ENCODE results near the gene ANO2. TPM values are rescaled to one million over a fixed set of nuclear protein-coding genes. Genes with fewer than 3 reads are reported as not detected.

ANO2 gene
- total RNA-seq, 1 donor from 2014 or later, result not detected

DNA sequence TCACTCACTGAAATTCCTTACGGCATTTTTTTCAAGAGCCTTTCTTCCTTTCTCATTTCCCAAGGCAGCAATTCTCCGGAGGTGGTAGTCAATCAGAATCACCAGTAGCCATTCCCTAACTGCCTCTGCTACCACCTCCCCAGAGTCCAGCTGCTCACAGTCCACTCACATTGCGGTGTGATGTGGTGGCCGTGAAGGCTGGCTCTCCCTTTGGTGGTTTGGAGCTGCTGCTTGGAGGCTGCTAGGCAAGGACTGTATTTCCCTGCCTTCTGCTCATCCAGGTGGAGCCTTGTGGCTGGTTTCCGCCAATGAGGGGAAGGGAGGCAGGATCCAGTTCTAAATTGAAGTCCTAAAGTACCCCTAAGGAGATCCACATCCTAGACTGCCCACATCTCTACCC is 222.0 kb downstream of the ANO2 start:
- no peak for FAIRE-seq
- no peaks in the 10 kb centered on the region for H3K27me3 ChIP-seq (ENCODE audit: control insufficient read depth, insufficient read depth, low read length)
- no peaks in the 10 kb centered on the region for H3K36me3 ChIP-seq (ENCODE audit: control insufficient read depth, insufficient read depth, low read length)
- no peak for DNase-seq (ENCODE audit: low read depth)
- no peak overlapping the region for H3K4me3 ChIP-seq (ENCODE audit: low read depth, low read length)
- TF ChIP-seq, protein P1, sequence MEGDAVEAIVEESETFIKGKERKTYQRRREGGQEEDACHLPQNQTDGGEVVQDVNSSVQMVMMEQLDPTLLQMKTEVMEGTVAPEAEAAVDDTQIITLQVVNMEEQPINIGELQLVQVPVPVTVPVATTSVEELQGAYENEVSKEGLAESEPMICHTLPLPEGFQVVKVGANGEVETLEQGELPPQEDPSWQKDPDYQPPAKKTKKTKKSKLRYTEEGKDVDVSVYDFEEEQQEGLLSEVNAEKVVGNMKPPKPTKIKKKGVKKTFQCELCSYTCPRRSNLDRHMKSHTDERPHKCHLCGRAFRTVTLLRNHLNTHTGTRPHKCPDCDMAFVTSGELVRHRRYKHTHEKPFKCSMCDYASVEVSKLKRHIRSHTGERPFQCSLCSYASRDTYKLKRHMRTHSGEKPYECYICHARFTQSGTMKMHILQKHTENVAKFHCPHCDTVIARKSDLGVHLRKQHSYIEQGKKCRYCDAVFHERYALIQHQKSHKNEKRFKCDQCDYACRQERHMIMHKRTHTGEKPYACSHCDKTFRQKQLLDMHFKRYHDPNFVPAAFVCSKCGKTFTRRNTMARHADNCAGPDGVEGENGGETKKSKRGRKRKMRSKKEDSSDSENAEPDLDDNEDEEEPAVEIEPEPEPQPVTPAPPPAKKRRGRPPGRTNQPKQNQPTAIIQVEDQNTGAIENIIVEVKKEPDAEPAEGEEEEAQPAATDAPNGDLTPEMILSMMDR (IDR thresholded peaks at IDR 0.05; ENCODE audit: insufficient read depth, low read length, severe bottlenecking), result no peak

DNA sequence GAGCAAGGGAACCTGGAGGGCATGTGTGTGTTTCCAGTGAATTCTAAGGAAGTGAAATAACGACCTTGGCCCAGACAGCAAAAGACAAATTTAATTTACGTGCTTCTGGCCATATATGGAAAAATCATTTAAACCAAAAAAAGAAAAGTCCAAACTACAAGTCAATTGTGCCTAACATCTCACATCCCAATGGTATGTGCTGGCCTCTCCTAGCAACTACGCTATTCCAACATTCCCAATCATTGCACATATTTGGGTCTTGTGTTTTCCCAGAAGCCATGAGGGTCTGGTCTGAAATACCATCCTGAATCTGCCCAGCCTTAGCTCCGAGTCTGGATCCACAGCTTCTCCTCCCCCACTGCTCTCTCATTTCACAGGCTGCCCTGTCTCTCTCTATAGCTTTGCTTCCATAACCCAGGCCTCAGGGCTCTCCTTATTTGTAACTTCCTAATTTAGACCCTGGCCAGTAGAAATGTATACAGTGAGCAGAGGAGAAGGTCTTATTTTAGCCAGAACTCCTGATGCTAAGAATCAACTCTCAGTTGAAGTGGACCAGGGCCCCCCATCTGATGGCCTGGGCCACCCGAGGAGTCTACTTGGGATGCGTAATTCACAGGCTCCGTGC is 224.6 kb downstream of the ANO2 start:
- H3K36me3 ChIP-seq (ENCODE audit: control insufficient read depth, insufficient read depth, low read length), result no peaks in the 10 kb centered on the region
- TF ChIP-seq, protein P1 (IDR thresholded peaks at IDR 0.05; ENCODE audit: insufficient read depth, low read length, severe bottlenecking), result no peak
- H3K4me3 ChIP-seq (ENCODE audit: low read depth, low read length), result no peak overlapping the region
- DNase-seq (ENCODE audit: low read depth) (no peak), FAIRE-seq (no peak)
- H3K27me3 ChIP-seq (ENCODE audit: control insufficient read depth, insufficient read depth, low read length), result no peaks in the 10 kb centered on the region

DNA sequence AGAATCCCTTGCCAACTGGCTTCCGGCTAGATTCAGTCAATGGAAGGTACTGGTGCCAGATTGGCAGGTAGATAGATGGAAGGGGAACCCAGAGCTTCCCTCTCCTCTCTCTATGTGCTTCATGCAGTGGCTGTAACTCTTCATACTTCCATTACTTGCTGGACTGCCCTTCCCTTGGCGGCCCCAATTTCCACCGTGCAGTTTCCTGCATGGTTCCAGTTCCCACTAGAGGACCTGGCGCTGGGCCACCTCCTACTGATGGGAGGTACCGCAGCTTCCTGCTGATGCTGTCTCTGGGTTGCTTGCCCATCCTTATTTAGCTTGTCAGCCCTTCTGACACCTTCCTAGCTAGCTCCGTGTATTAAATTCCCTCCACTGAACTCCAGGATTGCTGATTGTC is 226.4 kb downstream of the ANO2 start:
- no peaks in the 10 kb centered on the region for H3K27me3 ChIP-seq (ENCODE audit: control insufficient read depth, insufficient read depth, low read length)

DNA sequence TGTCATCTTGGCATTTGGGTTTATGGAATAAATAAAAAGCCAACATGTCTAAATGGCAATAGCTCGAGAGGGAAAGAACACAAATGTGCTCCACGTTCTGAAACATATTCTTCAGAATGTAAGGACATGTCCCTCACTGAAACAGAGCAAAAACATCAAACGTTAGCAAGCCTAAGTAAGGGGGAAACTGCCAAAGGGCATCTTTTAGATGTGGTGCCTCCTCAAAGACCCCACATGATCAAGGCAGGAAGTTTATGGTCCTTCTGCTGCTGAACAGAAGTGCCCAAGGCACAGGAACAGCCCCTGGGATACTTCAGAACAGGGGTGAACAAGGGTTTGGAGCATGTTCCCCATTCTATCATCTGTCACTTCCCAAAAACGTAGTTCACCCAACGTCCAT is 227.0 kb downstream of the ANO2 start:
- no peaks in the 10 kb centered on the region for H3K27me3 ChIP-seq (ENCODE audit: control insufficient read depth, insufficient read depth, low read length)
- TF ChIP-seq, protein P1 (IDR thresholded peaks at IDR 0.05; ENCODE audit: insufficient read depth, low read length, severe bottlenecking), result no peak
- no peak for DNase-seq (ENCODE audit: low read depth)
- no peaks in the 10 kb centered on the region for H3K36me3 ChIP-seq (ENCODE audit: control insufficient read depth, insufficient read depth, low read length)
- H3K4me3 ChIP-seq (ENCODE audit: low read depth, low read length), result no peak overlapping the region
- no peak for FAIRE-seq

More for the DNA sequence above, 226.4 kb downstream of the ANO2 start:
- DNase-seq (ENCODE audit: low read depth), result no peak
- TF ChIP-seq, protein P1 (IDR thresholded peaks at IDR 0.05; ENCODE audit: insufficient read depth, low read length, severe bottlenecking), result no peak
- no peaks in the 10 kb centered on the region for H3K36me3 ChIP-seq (ENCODE audit: control insufficient read depth, insufficient read depth, low read length)
- FAIRE-seq, result no peak
- no peak overlapping the region for H3K4me3 ChIP-seq (ENCODE audit: low read depth, low read length)

DNA sequence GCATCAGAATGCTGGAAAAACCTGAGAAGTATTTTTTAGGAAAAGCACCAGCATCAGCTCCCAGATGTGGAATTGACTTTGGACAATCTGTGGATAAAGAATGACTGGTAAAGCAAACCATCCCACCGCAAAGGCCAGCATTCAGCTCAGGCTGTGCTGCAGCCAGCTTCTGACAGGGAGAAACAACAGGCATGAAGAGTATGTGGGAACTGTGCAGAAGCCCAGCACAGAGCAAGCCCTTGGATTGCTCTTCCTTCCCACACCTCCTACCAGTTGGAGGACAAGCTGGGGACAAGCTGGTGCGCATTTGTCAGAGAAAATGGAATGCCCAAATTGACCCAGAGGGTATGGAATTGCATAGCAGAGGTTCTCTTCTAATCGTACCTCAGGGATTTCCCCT is 228.1 kb downstream of the ANO2 start:
- no peaks in the 10 kb centered on the region for H3K27me3 ChIP-seq (ENCODE audit: control insufficient read depth, insufficient read depth, low read length)
- FAIRE-seq (no peak), DNase-seq (ENCODE audit: low read depth) (no peak)
- no peak overlapping the region for H3K4me3 ChIP-seq (ENCODE audit: low read depth, low read length)
- H3K36me3 ChIP-seq (ENCODE audit: control insufficient read depth, insufficient read depth, low read length), result no peaks in the 10 kb centered on the region
- TF ChIP-seq, protein P1 (IDR thresholded peaks at IDR 0.05; ENCODE audit: insufficient read depth, low read length, severe bottlenecking), result no peak

DNA sequence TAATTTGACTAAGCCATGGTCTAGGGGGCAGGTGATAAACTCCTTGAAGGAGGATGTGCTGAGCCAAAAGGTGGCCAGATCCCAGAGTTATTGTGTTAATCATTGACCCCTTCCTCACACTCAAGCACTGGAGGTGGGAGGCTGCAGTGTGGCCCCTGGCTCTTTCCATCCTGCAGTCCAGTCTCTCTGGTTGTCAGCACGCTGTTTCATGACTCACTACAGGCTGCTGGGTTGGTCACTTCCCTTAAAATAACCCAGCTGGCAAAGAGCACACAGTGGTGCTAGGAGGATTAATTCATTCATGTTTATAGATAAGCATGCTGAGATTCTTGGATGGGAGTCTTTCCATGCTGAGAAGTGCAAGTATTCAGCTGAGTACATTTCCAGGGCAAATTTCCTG is 228.9 kb downstream of the ANO2 start:
- H3K4me3 ChIP-seq (ENCODE audit: low read depth, low read length), result no peak overlapping the region
- TF ChIP-seq, protein P1 (IDR thresholded peaks at IDR 0.05; ENCODE audit: insufficient read depth, low read length, severe bottlenecking), result no peak
- H3K27me3 ChIP-seq (ENCODE audit: control insufficient read depth, insufficient read depth, low read length), result no peaks in the 10 kb centered on the region
- no peaks in the 10 kb centered on the region for H3K36me3 ChIP-seq (ENCODE audit: control insufficient read depth, insufficient read depth, low read length)
- FAIRE-seq, result no peak
- peak; percentile 5 for DNase-seq (ENCODE audit: low read depth)

Measured in bronchial epithelial cell (primary cell).